HG03108 (cell line): ENCODE measurements around the gene UBTF.

ENCODE experiments used
- ATAC-seq: cut with Tn5 transposase; IDR thresholded peaks from one replicate; pipeline ENCODE4 v1.9.1; 2021; ENCODE audit warnings: moderate library complexity; ENCODE audit not compliant: unreplicated experiment

The UBTF gene

GRCh38 chr17:44219616-44220212 lies at the start of gene UBTF:
Gene UBTF (minus strand): TSS chr17:44219675. CDS start chr17:44218229, 1,446 bp downstream.
- peak; percentile 9 for ATAC-seq

GRCh38 chr17:44268709-44269534 lies 49.4 kb upstream of the UBTF start:
- no peak for ATAC-seq

GRCh38 chr17:44267818-44268490 lies 48.5 kb upstream of the UBTF start, which contains the start of gene SLC4A1:
Gene SLC4A1 (minus strand): TSS chr17:44268135. CDS start chr17:44262866, 5,269 bp downstream.
- ATAC-seq: no peak

GRCh38 chr17:44267165-44267455 lies 47.6 kb upstream of the UBTF start:
- ATAC-seq: no peak

- ATAC-seq: no peak
Measured at GRCh38 chr17:44266402-44267164, 47.1 kb upstream of the UBTF start.

- no peak for ATAC-seq
Measured at GRCh38 chr17:44263345-44263902, 43.9 kb upstream of the UBTF start.

- no peak for ATAC-seq
Measured at GRCh38 chr17:44262654-44263225, 43.3 kb upstream of the UBTF start.

GRCh38 chr17:44260296-44260695 lies 40.8 kb upstream of the UBTF start:
- no peak for ATAC-seq

- ATAC-seq: no peak
Measured at GRCh38 chr17:44258811-44259351, 39.4 kb upstream of the UBTF start.

GRCh38 chr17:44257815-44258760 lies 38.6 kb upstream of the UBTF start:
- ATAC-seq: no peak

GRCh38 chr17:44256671-44257070 lies 37.2 kb upstream of the UBTF start:
- no peak for ATAC-seq

GRCh38 chr17:44255915-44256314 lies 36.4 kb upstream of the UBTF start:
- no peak for ATAC-seq

GRCh38 chr17:44254361-44255095 lies 35.1 kb upstream of the UBTF start:
- no peak for ATAC-seq

- no peak for ATAC-seq
Measured at GRCh38 chr17:44253006-44253405, 33.5 kb upstream of the UBTF start.

GRCh38 chr17:44251062-44251461 lies 31.6 kb upstream of the UBTF start:
- no peak for ATAC-seq

- ATAC-seq: no peak
Measured at GRCh38 chr17:44249501-44250246, 30.2 kb upstream of the UBTF start.

- ATAC-seq: no peak
Measured at GRCh38 chr17:44247876-44248736, 28.6 kb upstream of the UBTF start.
